ELR (cell line): Measurements from ENCODE around the gene SPTBN5.

Source experiments
- DNase-seq: peaks from one replicate; pipeline ENCODE4 v3.0.0-alpha.2; 2015; ENCODE audit warnings: low read depth

The SPTBN5 gene

DNA sequence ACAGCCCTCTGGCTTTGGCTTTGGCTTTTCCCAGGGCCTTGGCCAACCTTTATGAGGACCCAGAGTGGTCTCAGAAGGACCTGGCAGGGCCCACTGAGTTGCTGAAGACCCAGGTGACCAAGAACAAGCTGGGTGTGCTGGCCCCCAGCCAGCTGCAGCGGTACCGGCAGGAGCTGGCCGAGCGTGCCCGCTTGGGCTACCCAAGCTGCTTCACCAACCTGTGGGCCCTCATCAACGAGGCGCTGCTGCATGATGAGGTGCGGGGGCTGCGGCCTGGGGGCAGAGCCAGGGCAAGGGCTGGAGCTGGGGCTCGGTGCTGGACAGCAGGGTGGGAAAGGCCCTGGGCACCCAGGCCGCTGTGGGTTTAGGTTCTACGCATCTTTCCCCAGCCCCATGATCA is 49.0 kb downstream of the SPTBN5 start:
- DNase-seq, result no peak

DNA sequence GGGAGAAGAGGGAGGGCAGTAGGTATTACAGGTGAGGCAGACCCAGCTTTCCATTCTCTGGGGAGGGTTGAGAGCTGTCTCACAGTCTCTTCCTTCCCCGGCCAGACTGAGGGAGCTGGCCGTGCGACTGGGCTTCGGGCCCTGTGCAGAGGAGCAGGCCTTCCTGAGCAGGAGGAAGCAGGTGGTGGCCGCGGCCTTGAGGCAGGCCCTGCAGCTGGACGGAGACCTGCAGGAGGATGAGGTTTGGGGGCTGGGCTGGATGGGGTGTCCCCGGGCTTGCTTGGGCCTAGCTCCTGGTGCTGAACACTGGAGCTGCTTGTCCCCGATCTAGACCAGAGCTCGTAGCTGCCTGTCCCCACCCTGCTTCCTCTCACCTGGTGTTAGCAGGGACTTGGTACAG is 50.3 kb downstream of the SPTBN5 start:
- no peak for DNase-seq

DNA sequence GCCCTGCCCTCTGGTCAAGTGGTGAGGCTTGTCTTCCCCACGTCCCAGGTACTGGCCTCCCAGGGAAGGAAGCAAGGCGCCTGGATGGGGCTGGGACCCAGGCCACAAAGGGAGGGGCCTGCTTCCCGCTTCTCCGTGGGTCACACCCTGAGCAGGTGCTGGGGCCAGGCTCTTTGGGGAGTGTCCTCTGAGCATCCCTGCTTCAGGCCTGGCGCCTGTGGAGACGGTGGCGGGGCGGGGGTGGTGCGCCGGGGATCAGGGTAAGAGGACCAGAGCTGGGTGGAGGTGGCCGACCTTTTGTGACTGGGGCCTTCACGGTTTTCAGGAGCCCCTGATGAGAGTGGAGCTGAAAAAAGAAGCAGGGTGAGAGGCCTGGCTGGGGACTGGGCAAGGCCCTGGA is 51.6 kb downstream of the SPTBN5 start:
- DNase-seq, result no peak

GRCh38 chr15:41841131-41841530 is 52.7 kb downstream of the SPTBN5 start:
- no peak for DNase-seq

DNA sequence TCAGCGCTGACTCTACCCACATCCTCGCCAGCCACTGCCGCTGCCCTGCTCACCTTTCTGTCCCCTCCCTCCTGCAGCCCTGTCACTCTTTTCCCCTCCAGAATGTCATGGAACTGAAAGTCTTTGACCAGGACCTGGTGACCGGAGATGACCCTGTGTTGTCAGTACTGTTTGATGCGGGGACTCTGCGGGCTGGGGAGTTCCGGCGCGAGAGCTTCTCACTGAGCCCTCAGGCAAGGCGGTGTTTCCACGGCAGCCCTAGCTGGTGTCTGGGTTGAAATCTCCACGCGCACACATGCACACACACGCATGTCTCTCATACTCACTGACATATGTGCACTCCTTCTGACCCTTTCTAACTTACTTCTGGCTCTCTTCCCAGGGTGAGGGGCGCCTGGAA is 53.2 kb downstream of the SPTBN5 start:
- DNase-seq, result no peak

- DNase-seq, result no peak
Observed at GRCh38 chr15:41839781-41840491, 53.9 kb downstream of the SPTBN5 start.

DNA sequence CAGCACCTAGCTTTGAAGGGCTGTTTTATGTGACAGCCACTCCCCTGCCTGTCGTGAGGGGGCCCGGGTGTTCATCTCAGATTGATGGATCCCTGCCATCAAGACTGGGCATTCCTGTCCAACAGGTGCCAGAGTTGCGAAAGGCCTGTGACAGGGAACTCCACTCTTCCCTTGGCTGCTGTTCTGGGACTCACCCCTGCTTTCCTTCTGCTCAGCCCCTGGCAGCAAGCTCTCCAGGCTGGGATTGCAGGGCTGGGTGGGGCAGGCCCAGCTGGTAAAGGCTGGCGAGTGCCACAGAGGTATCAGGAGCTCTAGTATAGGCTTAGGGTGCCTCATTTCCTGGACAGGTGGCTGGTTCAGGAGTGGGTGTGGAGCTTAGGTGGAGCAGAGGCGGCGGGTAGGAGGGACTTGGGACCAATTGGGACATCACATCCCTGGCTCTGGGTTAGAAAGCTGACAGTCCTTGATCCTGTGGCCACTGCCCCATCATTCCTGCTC is 55.4 kb downstream of the SPTBN5 start, which contains the start of gene PLA2G4B:
Gene PLA2G4B (plus strand): TSS at position 448 of the 498 bp plus-strand sequence. CDS start 67 bp downstream, outside the sequence.
- DNase-seq, result no peak

GRCh38 chr15:41836713-41837454 is 57.0 kb downstream of the SPTBN5 start:
- no peak for DNase-seq

GRCh38 chr15:41836073-41836472 is 57.8 kb downstream of the SPTBN5 start:
- no peak for DNase-seq

GRCh38 chr15:41834096-41834495 is 59.8 kb downstream of the SPTBN5 start:
- DNase-seq, result no peak

- no peak for DNase-seq
Observed at GRCh38 chr15:41832875-41833274, 61.0 kb downstream of the SPTBN5 start.

- no peak for DNase-seq
Observed at GRCh38 chr15:41832208-41832607, 61.6 kb downstream of the SPTBN5 start.

- peak; percentile 28 for DNase-seq
Observed at GRCh38 chr15:41831291-41831690, 62.6 kb downstream of the SPTBN5 start.

- no peak for DNase-seq
Observed at GRCh38 chr15:41829959-41830646, 63.8 kb downstream of the SPTBN5 start.

GRCh38 chr15:41828807-41829141 is 65.1 kb downstream of the SPTBN5 start:
- peak; percentile 30 for DNase-seq

DNA sequence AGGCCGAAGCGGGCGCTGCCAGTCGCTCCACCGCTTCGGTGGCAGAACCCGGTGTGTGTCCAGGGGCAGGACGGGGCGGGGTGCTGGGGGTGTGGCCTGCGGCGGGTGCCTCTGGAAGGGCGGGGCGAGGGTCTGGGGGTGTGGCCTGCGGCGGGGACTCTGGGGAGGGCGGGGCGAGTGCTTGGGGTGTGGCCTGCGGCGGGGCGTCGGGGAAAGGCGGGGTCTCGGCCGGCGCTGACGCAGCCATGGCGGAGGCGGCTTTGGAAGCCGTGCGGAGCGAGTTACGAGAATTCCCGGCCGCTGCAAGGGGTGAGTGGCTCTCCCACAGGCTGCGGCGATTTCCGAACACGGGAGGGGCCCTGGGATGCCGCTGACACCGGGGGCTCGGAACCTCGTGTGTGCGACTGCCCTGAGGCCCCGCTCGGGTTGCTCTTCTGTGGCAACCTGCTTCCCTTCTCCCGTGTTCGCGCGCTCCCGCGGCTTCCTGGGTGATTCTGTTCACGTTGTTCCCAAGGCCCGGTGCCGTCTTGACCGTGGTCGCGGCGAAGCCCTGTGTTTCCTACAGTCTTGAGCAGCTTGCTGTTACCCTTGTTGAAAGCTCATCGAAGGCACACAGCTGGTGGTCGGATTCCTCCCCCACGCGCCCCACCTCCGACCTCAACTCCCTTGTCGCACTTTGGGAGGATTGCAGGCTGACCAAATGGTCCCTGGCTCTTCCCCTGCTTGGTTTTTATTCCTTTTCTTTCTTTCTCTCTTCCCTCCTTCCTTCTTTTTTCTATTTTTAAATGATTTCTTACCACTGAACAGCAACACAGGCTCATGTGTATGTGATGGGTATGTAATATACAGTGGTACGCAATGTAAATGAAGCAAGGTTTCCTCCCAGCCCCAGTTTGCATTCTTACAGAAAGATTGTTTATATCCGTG is 65.7 kb downstream of the SPTBN5 start, which contains the start of gene JMJD7:
Gene JMJD7 (plus strand): TSS at position 213 of the 927 bp plus-strand sequence. CDS start 33 bp downstream, at position 246.
- DNase-seq, result peak; percentile 87

- peak; percentile 11 for DNase-seq
Observed at GRCh38 chr15:41827290-41827879, 66.5 kb downstream of the SPTBN5 start.

- DNase-seq, result no peak
Observed at GRCh38 chr15:41825572-41826535, 68.0 kb downstream of the SPTBN5 start.

DNA sequence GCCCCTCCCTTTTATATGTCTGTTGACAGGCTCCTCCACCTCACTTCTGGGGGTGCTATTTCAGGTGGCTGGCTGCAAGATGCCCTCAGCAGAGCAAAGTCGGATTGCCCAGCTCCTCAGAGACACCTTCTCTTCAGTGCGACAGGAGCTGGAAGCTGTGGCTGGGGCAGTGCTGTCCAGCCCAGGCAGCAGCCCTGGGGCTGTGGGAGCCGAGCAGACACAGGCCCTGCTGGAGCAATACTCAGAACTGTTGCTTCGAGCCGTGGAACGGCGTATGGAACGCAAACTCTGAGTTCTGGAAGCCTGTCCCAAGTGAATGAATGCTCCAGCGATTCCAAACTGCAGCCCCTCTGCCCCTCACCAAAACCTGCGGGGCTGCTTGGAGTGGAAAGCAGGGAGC is 68.7 kb downstream of the SPTBN5 start:
- DNase-seq, result no peak
